ENCODE results near the gene TOE1. TPM values are rescaled to one million over a fixed set of nuclear protein-coding genes. Genes with fewer than 3 reads are reported as not detected.

TOE1 gene
- polyA plus RNA-seq, 1 of the 3 experiments (the other 2 are of a cell fraction): 19.1 TPM

GRCh38 chr1:45302505-45303150 is 37.3 kb upstream of the TOE1 start:
- Histone ChIP-seq H3K9me2 (no peaks in the 10 kb centered on the region), H3K9me3 (no peaks in the 10 kb centered on the region), H3K9ac (peak overlapping the region; percentile 83), H3K4me1 (ENCODE audit: control insufficient read depth in 1 of 2, insufficient read depth in 2 of 2, low read depth in 1 of 2, low read length in 1 of 2) (peaks cover 0 to 13% of the 10 kb centered on the region in 2 experiments; a peak in 1 of 4 replicates), H4K20me1 (ENCODE audit: insufficient read depth) (no peaks in the 10 kb centered on the region), H2AFZ (ENCODE audit: low read depth) (peak overlapping the region; percentile 80), H3K36me3 (replicated peaks in 1 of 2; ENCODE audit: control insufficient read depth in 1 of 2, insufficient read depth in 2 of 2, low read length in 1 of 2) (no peaks in the 10 kb centered on the region), H3K79me2 (ENCODE audit: insufficient read depth) (no peaks in the 10 kb centered on the region), H3F3A (replicated peaks; ENCODE audit: insufficient read depth) (peaks cover 10% of the 10 kb centered on the region), H3K27me3 (ENCODE audit: insufficient read depth) (no peaks in the 10 kb centered on the region), H3K4me2 (peak overlapping the region; percentile 81), H3K27ac (ENCODE audit: low read depth in 2 of 2, low read length in 1 of 2) (peak overlapping the region in 1 of 2 experiments; percentile 77; a peak in 2 of 4 replicates), H3K4me3 (ENCODE audit: low read depth in 2 of 2, low read length in 1 of 2) (peak overlapping the region; percentile 46 to 78)
- no peak for TF ChIP-seq FOSL2 (IDR thresholded peaks at IDR 0.05; ENCODE audit: borderline replicate concordance, low read depth)
- TF ChIP-seq, protein P1, sequence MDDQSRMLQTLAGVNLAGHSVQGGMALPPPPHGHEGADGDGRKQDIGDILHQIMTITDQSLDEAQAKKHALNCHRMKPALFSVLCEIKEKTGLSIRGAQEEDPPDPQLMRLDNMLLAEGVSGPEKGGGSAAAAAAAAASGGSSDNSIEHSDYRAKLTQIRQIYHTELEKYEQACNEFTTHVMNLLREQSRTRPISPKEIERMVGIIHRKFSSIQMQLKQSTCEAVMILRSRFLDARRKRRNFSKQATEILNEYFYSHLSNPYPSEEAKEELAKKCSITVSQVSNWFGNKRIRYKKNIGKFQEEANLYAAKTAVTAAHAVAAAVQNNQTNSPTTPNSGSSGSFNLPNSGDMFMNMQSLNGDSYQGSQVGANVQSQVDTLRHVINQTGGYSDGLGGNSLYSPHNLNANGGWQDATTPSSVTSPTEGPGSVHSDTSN (IDR thresholded peaks at IDR 0.05): no peak
- TF ChIP-seq MEF2A (IDR thresholded peaks at IDR 0.05; ENCODE audit: borderline replicate concordance, low read depth): no peak
- TF ChIP-seq NRF1 (IDR thresholded peaks at IDR 0.05; ENCODE audit: low read depth, low read length): no peak
- TF ChIP-seq, protein P2, sequence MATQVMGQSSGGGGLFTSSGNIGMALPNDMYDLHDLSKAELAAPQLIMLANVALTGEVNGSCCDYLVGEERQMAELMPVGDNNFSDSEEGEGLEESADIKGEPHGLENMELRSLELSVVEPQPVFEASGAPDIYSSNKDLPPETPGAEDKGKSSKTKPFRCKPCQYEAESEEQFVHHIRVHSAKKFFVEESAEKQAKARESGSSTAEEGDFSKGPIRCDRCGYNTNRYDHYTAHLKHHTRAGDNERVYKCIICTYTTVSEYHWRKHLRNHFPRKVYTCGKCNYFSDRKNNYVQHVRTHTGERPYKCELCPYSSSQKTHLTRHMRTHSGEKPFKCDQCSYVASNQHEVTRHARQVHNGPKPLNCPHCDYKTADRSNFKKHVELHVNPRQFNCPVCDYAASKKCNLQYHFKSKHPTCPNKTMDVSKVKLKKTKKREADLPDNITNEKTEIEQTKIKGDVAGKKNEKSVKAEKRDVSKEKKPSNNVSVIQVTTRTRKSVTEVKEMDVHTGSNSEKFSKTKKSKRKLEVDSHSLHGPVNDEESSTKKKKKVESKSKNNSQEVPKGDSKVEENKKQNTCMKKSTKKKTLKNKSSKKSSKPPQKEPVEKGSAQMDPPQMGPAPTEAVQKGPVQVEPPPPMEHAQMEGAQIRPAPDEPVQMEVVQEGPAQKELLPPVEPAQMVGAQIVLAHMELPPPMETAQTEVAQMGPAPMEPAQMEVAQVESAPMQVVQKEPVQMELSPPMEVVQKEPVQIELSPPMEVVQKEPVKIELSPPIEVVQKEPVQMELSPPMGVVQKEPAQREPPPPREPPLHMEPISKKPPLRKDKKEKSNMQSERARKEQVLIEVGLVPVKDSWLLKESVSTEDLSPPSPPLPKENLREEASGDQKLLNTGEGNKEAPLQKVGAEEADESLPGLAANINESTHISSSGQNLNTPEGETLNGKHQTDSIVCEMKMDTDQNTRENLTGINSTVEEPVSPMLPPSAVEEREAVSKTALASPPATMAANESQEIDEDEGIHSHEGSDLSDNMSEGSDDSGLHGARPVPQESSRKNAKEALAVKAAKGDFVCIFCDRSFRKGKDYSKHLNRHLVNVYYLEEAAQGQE (IDR thresholded peaks at IDR 0.05; ENCODE audit: low read depth, low read length): no peak
- TF ChIP-seq POLR2AphosphoS5 (IDR thresholded peaks at IDR 0.05; ENCODE audit: low read depth, low read length): no peak
- no peak for TF ChIP-seq YY1 (IDR thresholded peaks at IDR 0.05; ENCODE audit: low read depth)
- no peak for TF ChIP-seq RXRA (IDR thresholded peaks at IDR 0.05; ENCODE audit: borderline replicate concordance, low read depth)
- WGBS (ENCODE audit: low lambda C conversion rate): 74% methylated on average over 16 of the region's 16 CpGs
- ChIA-PET CTCF (interaction anchor here (0.7 to 14.7 kb wide), 12 partner anchors 12 to 515 kb away, joined by 3 to 470 read pairs (median 4); partner anchors contain the start of genes BEST4, HECTD3, MUTYH and PLK3), POLR2A (interaction anchor here (0.8 to 4.6 kb wide), 5 partner anchors 37 to 572 kb away, joined by 3 to 50 read pairs (median 7); partner anchors contain the start of genes HECTD3, MUTYH, RNU5D-1 and TOE1)
- DNase-seq: no peak

DNA sequence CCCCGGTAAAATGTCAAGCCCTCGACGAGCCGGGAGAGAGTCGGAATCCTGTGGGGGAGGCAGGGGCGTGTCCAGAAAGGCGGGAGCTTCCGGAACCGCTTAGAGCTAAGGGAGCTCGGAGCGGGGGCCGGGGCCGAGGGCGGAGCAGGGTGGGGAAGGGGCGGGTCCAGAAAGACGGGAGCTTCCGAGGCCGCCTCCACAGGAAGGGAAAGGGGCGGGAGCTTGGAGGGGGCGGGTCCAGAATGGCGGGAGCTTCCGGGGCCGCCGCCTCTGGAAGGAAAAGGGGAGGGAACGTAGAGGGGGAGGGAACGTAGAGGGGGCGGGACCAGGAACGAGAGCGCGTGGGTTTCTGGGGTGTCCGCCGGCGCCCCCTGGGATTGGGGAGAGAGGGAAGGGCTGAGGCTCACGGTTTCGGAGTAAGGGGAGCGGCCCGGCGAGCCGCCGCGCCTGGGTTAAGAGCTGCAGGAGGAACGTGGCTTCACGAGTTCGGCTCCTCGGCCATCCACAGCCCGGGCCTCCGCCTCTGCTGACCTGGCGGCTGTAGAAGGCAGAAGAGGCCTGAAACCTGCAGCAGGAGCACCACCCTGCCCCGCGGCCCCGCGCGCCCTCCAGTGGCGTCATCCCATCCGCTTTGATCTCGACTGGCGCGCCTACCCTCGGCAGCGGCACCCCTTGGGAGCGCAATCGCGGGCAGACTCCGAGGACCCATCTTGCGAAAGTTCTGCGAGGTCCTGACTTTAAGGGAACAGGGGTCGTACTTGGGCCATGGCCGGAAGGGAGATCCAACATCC is 36.3 kb upstream of the TOE1 start:
- H3K36me3 ChIP-seq (replicated peaks in 1 of 2; ENCODE audit: control insufficient read depth in 1 of 2, insufficient read depth in 2 of 2, low read length in 1 of 2): no peaks in the 10 kb centered on the region
- peak overlapping the region; percentile 80 for H2AFZ ChIP-seq (ENCODE audit: low read depth)
- H3K9me3 ChIP-seq: no peaks in the 10 kb centered on the region
- H3K27ac ChIP-seq (ENCODE audit: low read depth in 2 of 2, low read length in 1 of 2): peak overlapping the region; percentile 77 to 87
- CTCF ChIA-PET: interaction anchor here (0.6 to 14.7 kb wide), 19 partner anchors 11 to 516 kb away, joined by 3 to 470 read pairs (median 4); partner anchors contain the start of genes BEST4, HECTD3, MUTYH and PLK3
- no peaks in the 10 kb centered on the region for H4K20me1 ChIP-seq (ENCODE audit: insufficient read depth)
- WGBS (ENCODE audit: low lambda C conversion rate): 1% methylated on average over 37 of the region's 68 CpGs
- no peaks in the 10 kb centered on the region for H3K9me2 ChIP-seq
- H3F3A ChIP-seq (replicated peaks; ENCODE audit: insufficient read depth): peaks cover 10% of the 10 kb centered on the region
- DNase-seq: peak; percentile 97
- H3K4me2 ChIP-seq: peak overlapping the region; percentile 87
- peak overlapping the region; percentile 68 to 78 for H3K4me3 ChIP-seq (ENCODE audit: low read depth in 2 of 2, low read length in 1 of 2)
- H3K27me3 ChIP-seq (ENCODE audit: insufficient read depth): no peaks in the 10 kb centered on the region
- peaks cover 0 to 13% of the 10 kb centered on the region in 2 experiments; a peak in 1 of 4 replicates for H3K4me1 ChIP-seq (ENCODE audit: control insufficient read depth in 1 of 2, insufficient read depth in 2 of 2, low read depth in 1 of 2, low read length in 1 of 2)
- peak overlapping the region; percentile 83 for H3K9ac ChIP-seq
- H3K79me2 ChIP-seq (ENCODE audit: insufficient read depth): no peaks in the 10 kb centered on the region
- POLR2A ChIA-PET: interaction anchor here (0.7 to 4.6 kb wide), 8 partner anchors 23 to 573 kb away, joined by 3 to 50 read pairs (median 4); partner anchors contain the start of genes EIF2B3, HECTD3, HPDL and MUTYH
- TF ChIP-seq TAF1 (IDR thresholded peaks at IDR 0.05; ENCODE audit: borderline replicate concordance, low read depth, low read length) (peak; percentile 40), RAD21 (IDR thresholded peaks at IDR 0.05; ENCODE audit: low read length) (peak; percentile 60), ELF1 (IDR thresholded peaks at IDR 0.05) (peak; percentile 40; the same call in 1 of the 2 replicates), GABPA (IDR thresholded peaks at IDR 0.05; ENCODE audit: low read depth) (peak; percentile 78), POLR2AphosphoS5 (IDR thresholded peaks at IDR 0.05; ENCODE audit: low read depth, low read length) (peak; percentile 60), CHD2 (IDR thresholded peaks at IDR 0.05; ENCODE audit: low read length, partially characterized antibody) (peak; percentile 43), EZH2phosphoT487 (IDR thresholded peaks at IDR 0.05; ENCODE audit: borderline replicate concordance, low read depth) (no peak), YY1 (IDR thresholded peaks at IDR 0.05; ENCODE audit: low read depth) (no peak; the same call in 1 of the 2 replicates), SIN3A (IDR thresholded peaks at IDR 0.05; ENCODE audit: borderline replicate concordance, low read depth, low read length) (peak; percentile 73; the same call in 1 of the 2 replicates), SMC3 (IDR thresholded peaks at IDR 0.05; ENCODE audit: low read depth, low read length) (peak; percentile 55)
- TF ChIP-seq, protein P3, sequence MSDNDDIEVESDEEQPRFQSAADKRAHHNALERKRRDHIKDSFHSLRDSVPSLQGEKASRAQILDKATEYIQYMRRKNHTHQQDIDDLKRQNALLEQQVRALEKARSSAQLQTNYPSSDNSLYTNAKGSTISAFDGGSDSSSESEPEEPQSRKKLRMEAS (IDR thresholded peaks at IDR 0.05; ENCODE audit: low read depth): peak; percentile 80
- TF ChIP-seq, protein P4, sequence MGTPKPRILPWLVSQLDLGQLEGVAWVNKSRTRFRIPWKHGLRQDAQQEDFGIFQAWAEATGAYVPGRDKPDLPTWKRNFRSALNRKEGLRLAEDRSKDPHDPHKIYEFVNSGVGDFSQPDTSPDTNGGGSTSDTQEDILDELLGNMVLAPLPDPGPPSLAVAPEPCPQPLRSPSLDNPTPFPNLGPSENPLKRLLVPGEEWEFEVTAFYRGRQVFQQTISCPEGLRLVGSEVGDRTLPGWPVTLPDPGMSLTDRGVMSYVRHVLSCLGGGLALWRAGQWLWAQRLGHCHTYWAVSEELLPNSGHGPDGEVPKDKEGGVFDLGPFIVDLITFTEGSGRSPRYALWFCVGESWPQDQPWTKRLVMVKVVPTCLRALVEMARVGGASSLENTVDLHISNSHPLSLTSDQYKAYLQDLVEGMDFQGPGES (IDR thresholded peaks at IDR 0.05; ENCODE audit: low read depth, low read length): no peak

Measured in SK-N-SH (cell line).